HG03095 (cell line): ENCODE results near the gene PLXNA3.

ENCODE experiments used
- ATAC-seq: cut with Tn5 transposase; IDR thresholded peaks from one replicate; pipeline ENCODE4 v1.9.1; 2021; ENCODE audit warnings: moderate library complexity; ENCODE audit not compliant: unreplicated experiment

PLXNA3 gene

DNA sequence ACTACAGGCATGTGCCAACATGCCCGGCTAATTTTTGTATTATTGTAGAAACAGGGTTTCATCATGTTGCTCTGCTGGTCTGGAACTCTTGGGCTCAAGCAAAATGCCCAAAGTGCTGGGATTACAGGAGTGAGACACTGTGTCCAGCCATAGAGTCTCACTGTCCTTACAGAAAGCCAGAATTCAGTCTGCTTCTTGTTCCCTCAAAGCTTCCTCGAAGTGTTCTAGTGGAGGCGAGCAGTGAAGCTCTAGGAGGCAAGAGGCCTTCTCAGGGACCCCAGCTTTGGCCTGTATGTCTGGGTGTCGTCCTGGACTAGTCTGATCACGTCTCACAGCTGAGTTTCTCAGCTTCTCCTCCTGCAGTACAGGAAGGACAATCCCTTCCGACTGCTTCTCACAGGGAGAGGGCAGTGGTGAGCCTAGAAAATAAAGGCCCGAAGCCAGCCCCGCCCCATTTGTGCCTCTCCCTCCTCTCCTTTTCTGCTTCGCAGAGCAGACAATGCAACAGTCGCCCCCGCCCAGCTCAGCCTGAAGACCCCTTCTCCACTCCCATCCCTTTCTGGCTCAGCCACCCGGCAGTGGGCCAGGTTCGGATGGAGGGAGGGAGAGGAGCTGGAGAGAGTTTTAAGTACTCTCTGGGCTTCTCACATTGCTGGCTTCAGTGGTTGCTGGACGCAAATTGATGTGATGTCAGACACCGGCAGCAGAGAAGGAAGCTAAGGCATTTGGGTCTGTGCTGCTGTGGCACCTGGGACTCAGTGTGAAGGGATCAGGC, 69.0 kb downstream of the PLXNA3 start:
- ATAC-seq: peak; percentile 83
